Measurements from ENCODE around the gene C10orf53. TPM values are rescaled to one million over a fixed set of nuclear protein-coding genes. Genes with fewer than 3 reads are reported as not detected.

The C10orf53 gene
- total and polyA plus RNA-seq, 7 experiments from 2014 or later, result not detected

- intact Hi-C loops (cut with micrococcal nuclease), result no loop called here
- CTCF ChIA-PET, result interaction anchor here (0.7 kb wide), 1 partner anchor 17 kb away, joined by 6 read pairs; no protein-coding TSS in a partner anchor
- Histone ChIP-seq H3K4me1 (ENCODE audit: control insufficient read depth in 2 of 2, insufficient read depth in 2 of 2, low read length in 2 of 2) (no peaks in the 10 kb centered on the region), H3K27ac (ENCODE audit: low read depth, low read length) (no peak overlapping the region), H3K36me3 (ENCODE audit: control insufficient read depth in 2 of 3, insufficient read depth in 3 of 3, low read length in 3 of 3) (no peaks in the 10 kb centered on the region), H3K9me3 (ENCODE audit: control insufficient read depth in 2 of 3, low read length in 3 of 3) (peaks cover 0 to 6% (median 0%) of the 10 kb centered on the region in 3 experiments), H3K4me3 (ENCODE audit: low read length) (no peak overlapping the region), H3K27me3 (ENCODE audit: control insufficient read depth in 2 of 2, insufficient read depth in 2 of 2, low read length in 2 of 2) (no peaks in the 10 kb centered on the region)
- Mint-ChIP-seq H3K4me3 (peak overlapping the region in 1 of 10 donors; percentile 25), H3K36me3 (peaks cover 0 to 13% (median 0%) of the 10 kb centered on the region in 5 donors), H3K4me1 (peaks cover 0 to 4% (median 0%) of the 10 kb centered on the region in 7 donors), H3K9me3 (peaks cover 0 to 50% (median 13%) of the 10 kb centered on the region in 11 donors), H3K27ac (no peak overlapping the region), H3K27me3 (peaks cover 62 to 79% (median 66%) of the 10 kb centered on the region in 5 donors)
- DNase-seq (no peak), ATAC-seq (no peak)
- POLR2A ChIA-PET, result no interaction called here
Observed at GRCh38 chr10:49688261-49688846, 8.9 kb downstream of the C10orf53 start.

GRCh38 chr10:49688920-49689319 is 9.5 kb downstream of the C10orf53 start:
- intact Hi-C loops (cut with micrococcal nuclease), result no loop called here
- Mint-ChIP-seq H3K36me3 (peaks cover 0 to 13% (median 0%) of the 10 kb centered on the region in 5 donors), H3K9me3 (peaks cover 0 to 52% (median 13%) of the 10 kb centered on the region in 11 donors), H3K4me1 (peaks cover 0 to 4% (median 0%) of the 10 kb centered on the region in 7 donors), H3K27me3 (peaks cover 61 to 80% (median 71%) of the 10 kb centered on the region in 5 donors), H3K4me3 (no peak overlapping the region), H3K27ac (no peak overlapping the region)
- DNase-seq (no peak), ATAC-seq (no peak)
- Histone ChIP-seq H3K36me3 (ENCODE audit: control insufficient read depth in 2 of 3, insufficient read depth in 3 of 3, low read length in 3 of 3) (no peaks in the 10 kb centered on the region), H3K27ac (ENCODE audit: low read depth, low read length) (no peak overlapping the region), H3K4me1 (ENCODE audit: control insufficient read depth in 2 of 2, insufficient read depth in 2 of 2, low read length in 2 of 2) (no peaks in the 10 kb centered on the region), H3K27me3 (ENCODE audit: control insufficient read depth in 2 of 2, insufficient read depth in 2 of 2, low read length in 2 of 2) (no peaks in the 10 kb centered on the region), H3K4me3 (ENCODE audit: low read length) (no peak overlapping the region), H3K9me3 (ENCODE audit: control insufficient read depth in 2 of 3, low read length in 3 of 3) (peaks cover 0 to 6% (median 0%) of the 10 kb centered on the region in 3 experiments)
- ChIA-PET POLR2A (no interaction called here), CTCF (interaction anchor here (0.7 kb wide), 1 partner anchor 16 kb away, joined by 6 read pairs; no protein-coding TSS in a partner anchor)

GRCh38 chr10:49689882-49690510 is 10.5 kb downstream of the C10orf53 start:
- no peaks in the 10 kb centered on the region for H3K27me3 ChIP-seq (ENCODE audit: control insufficient read depth in 2 of 2, insufficient read depth in 2 of 2, low read length in 2 of 2)
- peaks cover 60 to 80% (median 73%) of the 10 kb centered on the region in 5 donors for H3K27me3 Mint-ChIP-seq

GRCh38 chr10:49690698-49691356 is 11.4 kb downstream of the C10orf53 start:
- peaks cover 0 to 46% (median 11%) of the 10 kb centered on the region in 11 donors for H3K9me3 Mint-ChIP-seq
- Histone ChIP-seq H3K27ac (ENCODE audit: low read depth, low read length) (no peak overlapping the region), H3K27me3 (ENCODE audit: control insufficient read depth in 2 of 2, insufficient read depth in 2 of 2, low read length in 2 of 2) (no peaks in the 10 kb centered on the region), H3K4me3 (ENCODE audit: low read length) (no peak overlapping the region), H3K4me1 (ENCODE audit: control insufficient read depth in 2 of 2, insufficient read depth in 2 of 2, low read length in 2 of 2) (no peaks in the 10 kb centered on the region), H3K9me3 (ENCODE audit: control insufficient read depth in 2 of 3, low read length in 3 of 3) (peaks cover 0 to 6% (median 0%) of the 10 kb centered on the region in 3 experiments), H3K36me3 (ENCODE audit: control insufficient read depth in 2 of 3, insufficient read depth in 3 of 3, low read length in 3 of 3) (no peaks in the 10 kb centered on the region)
- H3K36me3 Mint-ChIP-seq, result peaks cover 0 to 10% (median 0%) of the 10 kb centered on the region in 5 donors
- intact Hi-C loops (cut with micrococcal nuclease), result no loop called here
- H3K4me1 Mint-ChIP-seq, result peaks cover 0 to 4% (median 0%) of the 10 kb centered on the region in 7 donors
- ATAC-seq (no peak), DNase-seq (no peak)
- POLR2A ChIA-PET, result no interaction called here
- H3K27ac Mint-ChIP-seq, result no peak overlapping the region
- CTCF ChIA-PET, result no interaction called here
- H3K4me3 Mint-ChIP-seq, result no peak overlapping the region
- peaks cover 55 to 76% (median 71%) of the 10 kb centered on the region in 5 donors for H3K27me3 Mint-ChIP-seq

More at GRCh38 chr10:49689882-49690510, 10.5 kb downstream of the C10orf53 start:
- intact Hi-C loops (cut with micrococcal nuclease), result no loop called here
- Mint-ChIP-seq H3K4me3 (no peak overlapping the region), H3K27ac (no peak overlapping the region), H3K4me1 (peaks cover 0 to 4% (median 0%) of the 10 kb centered on the region in 7 donors), H3K36me3 (peaks cover 0 to 10% (median 0%) of the 10 kb centered on the region in 5 donors), H3K9me3 (peaks cover 0 to 52% (median 11%) of the 10 kb centered on the region in 11 donors)
- POLR2A ChIA-PET, result no interaction called here
- Histone ChIP-seq H3K4me3 (ENCODE audit: low read length) (no peak overlapping the region), H3K9me3 (ENCODE audit: control insufficient read depth in 2 of 3, low read length in 3 of 3) (peaks cover 0 to 6% (median 0%) of the 10 kb centered on the region in 3 experiments), H3K4me1 (ENCODE audit: control insufficient read depth in 2 of 2, insufficient read depth in 2 of 2, low read length in 2 of 2) (no peaks in the 10 kb centered on the region), H3K27ac (ENCODE audit: low read depth, low read length) (no peak overlapping the region), H3K36me3 (ENCODE audit: control insufficient read depth in 2 of 3, insufficient read depth in 3 of 3, low read length in 3 of 3) (no peaks in the 10 kb centered on the region)
- DNase-seq (no peak), ATAC-seq (no peak)
- CTCF ChIA-PET, result no interaction called here

- DNase-seq (no peak), ATAC-seq (no peak)
- ChIA-PET CTCF (no interaction called here), POLR2A (no interaction called here)
- peaks cover 0 to 6% (median 0%) of the 10 kb centered on the region in 3 experiments for H3K9me3 ChIP-seq (ENCODE audit: control insufficient read depth in 2 of 3, low read length in 3 of 3)
- Mint-ChIP-seq H3K27ac (no peak overlapping the region), H3K4me1 (peaks cover 0 to 4% (median 0%) of the 10 kb centered on the region in 7 donors), H3K36me3 (peaks cover 0 to 10% (median 0%) of the 10 kb centered on the region in 5 donors), H3K4me3 (no peak overlapping the region), H3K27me3 (peaks cover 55 to 76% (median 70%) of the 10 kb centered on the region in 5 donors), H3K9me3 (peaks cover 0 to 39% (median 11%) of the 10 kb centered on the region in 11 donors)
- no peak overlapping the region for H3K27ac ChIP-seq (ENCODE audit: low read depth, low read length)
- no peaks in the 10 kb centered on the region for H3K27me3 ChIP-seq (ENCODE audit: control insufficient read depth in 2 of 2, insufficient read depth in 2 of 2, low read length in 2 of 2)
- H3K4me3 ChIP-seq (ENCODE audit: low read length), result no peak overlapping the region
- no peaks in the 10 kb centered on the region for H3K4me1 ChIP-seq (ENCODE audit: control insufficient read depth in 2 of 2, insufficient read depth in 2 of 2, low read length in 2 of 2)
- intact Hi-C loops (cut with micrococcal nuclease), result no loop called here
- no peaks in the 10 kb centered on the region for H3K36me3 ChIP-seq (ENCODE audit: control insufficient read depth in 2 of 3, insufficient read depth in 3 of 3, low read length in 3 of 3)
Observed at GRCh38 chr10:49691588-49691987, 12.1 kb downstream of the C10orf53 start.

GRCh38 chr10:49694466-49694865 is 15.0 kb downstream of the C10orf53 start:
- POLR2A ChIA-PET, result no interaction called here

More at GRCh38 chr10:49694466-49694865, 15.0 kb downstream of the C10orf53 start:
- H3K4me1 Mint-ChIP-seq, result peaks cover 0 to 4% (median 0%) of the 10 kb centered on the region in 7 donors
- H3K9me3 Mint-ChIP-seq, result peaks cover 0 to 18% (median 1%) of the 10 kb centered on the region in 11 donors
- no peaks in the 10 kb centered on the region for H3K27me3 ChIP-seq (ENCODE audit: control insufficient read depth in 2 of 2, insufficient read depth in 2 of 2, low read length in 2 of 2)
- H3K4me1 ChIP-seq (ENCODE audit: control insufficient read depth in 2 of 2, insufficient read depth in 2 of 2, low read length in 2 of 2), result no peaks in the 10 kb centered on the region
- H3K36me3 ChIP-seq (ENCODE audit: control insufficient read depth in 2 of 3, insufficient read depth in 3 of 3, low read length in 3 of 3), result no peaks in the 10 kb centered on the region
- H3K9me3 ChIP-seq (ENCODE audit: control insufficient read depth in 2 of 3, low read length in 3 of 3), result no peaks in the 10 kb centered on the region
- no peak overlapping the region for H3K4me3 ChIP-seq (ENCODE audit: low read length)
- ATAC-seq, result no peak
- peaks cover 32 to 62% (median 50%) of the 10 kb centered on the region in 5 donors for H3K27me3 Mint-ChIP-seq
- intact Hi-C loops (cut with micrococcal nuclease), result no loop called here
- DNase-seq, result no peak
- H3K27ac Mint-ChIP-seq, result no peak overlapping the region
- no peak overlapping the region for H3K4me3 Mint-ChIP-seq
- no peak overlapping the region for H3K27ac ChIP-seq (ENCODE audit: low read depth, low read length)
- CTCF ChIA-PET, result no interaction called here
- peaks cover 0 to 1% (median 0%) of the 10 kb centered on the region in 5 donors for H3K36me3 Mint-ChIP-seq
